Activated CD4-positive, alpha-beta memory T cell treated with anti-CD3 and anti-CD28 coated beads, Interleukin-2, amount 10 ng/mL, durations not matched to agents 7 days and 5 days (primary cell): ENCODE results near the gene ZNF253. TPM values are rescaled to one million over a fixed set of nuclear protein-coding genes. Genes with fewer than 3 reads are reported as not detected.
A peak's percentile ranks its signal among the peaks of the same experiment; 100 is the strongest.
"Not testable (repeated sequence)": the region's sequence is repeated elsewhere in the genome, so short reads cannot be mapped to it uniquely, and the experiment has no call there.

Experiments
- CTCF ChIA-PET: fragments of 350-600 bp; sonication (Branson Sonifier 250); formaldehyde crosslinking; loops from one replicate; lab custom pipeline; 2021; ENCODE audit warnings: antibody characterized with exemption, inconsistent platforms; lab: Charles Lee
- POLR2A ChIA-PET: fragments of 350-600 bp; sonication (Branson Sonifier 250); formaldehyde crosslinking; loops from one replicate; lab custom pipeline; 2021; ENCODE audit warnings: antibody characterized with exemption; lab: Charles Lee
- DNase-seq: peaks from one replicate; pipeline ENCODE4 v3.0.0-alpha.2; 2020
- H3K27ac Mint-ChIP-seq: one replicate; pipeline ENCODE4 v1.8.0; 2021; ENCODE audit warnings: mild to moderate bottlenecking, mixed read lengths
- H3K27me3 Mint-ChIP-seq: one replicate; pipeline ENCODE4 v1.8.0; 2021; ENCODE audit warnings: mixed read lengths
- H3K36me3 Mint-ChIP-seq: one replicate; pipeline ENCODE4 v1.8.0; 2021; ENCODE audit warnings: low read depth, mixed read lengths
- H3K4me1 Mint-ChIP-seq: one replicate; pipeline ENCODE4 v1.8.0; 2021; ENCODE audit warnings: mixed read lengths
- H3K4me3 Mint-ChIP-seq: one replicate; pipeline ENCODE4 v1.8.0; 2021; ENCODE audit warnings: mild to moderate bottlenecking, mixed read lengths
- H3K9me3 Mint-ChIP-seq: one replicate; pipeline ENCODE4 v1.8.0; 2021; ENCODE audit warnings: mixed read lengths
- total RNA-seq, 2 experiments: library from RNA; stranded (reverse); gene quantifications; one replicate each; pipeline ENCODE4 v1.2.3, GENCODE V29; 2021

ZNF253 gene
- total RNA-seq, result 10 to 100 TPM; 12.9 to 14.7 TPM

GRCh38 chr19:19865750-19866610 lies at the start of gene ZNF253:
Gene ZNF253 (plus strand): TSS chr19:19865882. CDS start chr19:19865997, 115 bp downstream.
- peaks cover 48% of the 10 kb centered on the region for H3K36me3 Mint-ChIP-seq
- peak; percentile 97 for DNase-seq
- H3K9me3 Mint-ChIP-seq, result peaks cover 22% of the 10 kb centered on the region
- POLR2A ChIA-PET, result interaction anchor here (0.6 to 5.0 kb wide), 32 partner anchors 9 to 1901 kb away, joined by 3 to 93 read pairs (median 5); partner anchors contain the start of genes ATP13A1, NDUFA13, TSSK6 and ZNF100
- H3K4me1 Mint-ChIP-seq, result peaks cover 22% of the 10 kb centered on the region
- peak within 1 kb of the TSS; percentile 100 for H3K27ac Mint-ChIP-seq
- CTCF ChIA-PET, result interaction anchor here (0.7 to 2.2 kb wide), 5 partner anchors 32 to 133 kb away, joined by 3 to 7 read pairs (median 4); partner anchors contain the start of genes ZNF14, ZNF506 and ZNF93
- H3K27me3 Mint-ChIP-seq, result no peaks in the 10 kb centered on the region
- H3K4me3 Mint-ChIP-seq, result peak within 1 kb of the TSS; percentile 100

GRCh38 chr19:19816679-19817078 lies 49.0 kb upstream of the ZNF253 start:
- no peak for DNase-seq
- Mint-ChIP-seq H3K27ac (no peak overlapping the region), H3K4me3 (no peak overlapping the region), H3K36me3 (peaks cover 88% of the 10 kb centered on the region), H3K27me3 (no peaks in the 10 kb centered on the region), H3K4me1 (peaks cover 27% of the 10 kb centered on the region), H3K9me3 (peaks cover 52% of the 10 kb centered on the region)
- ChIA-PET POLR2A (no interaction called here), CTCF (no interaction called here)

- Mint-ChIP-seq H3K27me3 (no peaks in the 10 kb centered on the region), H3K4me1 (peaks cover 29% of the 10 kb centered on the region), H3K4me3 (no peak overlapping the region), H3K9me3 (peaks cover 46% of the 10 kb centered on the region), H3K36me3 (peaks cover 82% of the 10 kb centered on the region), H3K27ac (no peak overlapping the region)
- DNase-seq, result peak; percentile 20
- CTCF ChIA-PET, result interaction anchor here (0.7 kb wide), 1 partner anchor 42 kb away, joined by 4 read pairs; no protein-coding TSS in a partner anchor
- POLR2A ChIA-PET, result no interaction called here
Observed at GRCh38 chr19:19817357-19817756, 48.3 kb upstream of the ZNF253 start.

- ChIA-PET POLR2A (interaction anchor here (0.7 to 3.0 kb wide), 32 partner anchors 10 to 1685 kb away, joined by 3 to 77 read pairs (median 6); partner anchors contain the start of genes ATP13A1, NDUFA13, ZNF101 and ZNF14), CTCF (interaction anchor here (0.6 to 1.7 kb wide), 5 partner anchors 9 to 159 kb away, joined by 3 to 6 read pairs (median 3); no protein-coding TSS in a partner anchor)
- DNase-seq, result no peak
- Mint-ChIP-seq H3K4me3 (peak overlapping the region; percentile 99), H3K27me3 (no peaks in the 10 kb centered on the region), H3K4me1 (peaks cover 29% of the 10 kb centered on the region), H3K9me3 (peaks cover 48% of the 10 kb centered on the region), H3K27ac (peak overlapping the region; percentile 99), H3K36me3 (peaks cover 75% of the 10 kb centered on the region)
Observed at GRCh38 chr19:19820774-19821320, 44.8 kb upstream of the ZNF253 start.

- DNase-seq, result peak; percentile 96
- Mint-ChIP-seq H3K36me3 (peaks cover 69% of the 10 kb centered on the region), H3K27ac (peak within 1 kb of the TSS; percentile 99), H3K4me1 (peaks cover 29% of the 10 kb centered on the region), H3K9me3 (peaks cover 51% of the 10 kb centered on the region), H3K27me3 (no peaks in the 10 kb centered on the region), H3K4me3 (peak within 1 kb of the TSS; percentile 99)
- ChIA-PET POLR2A (interaction anchor here (0.6 to 3.0 kb wide), 36 partner anchors 9 to 1684 kb away, joined by 3 to 77 read pairs (median 6); partner anchors contain the start of genes ATP13A1, NDUFA13, ZNF101 and ZNF14), CTCF (interaction anchor here (0.6 to 1.7 kb wide), 7 partner anchors 8 to 744 kb away, joined by 3 to 6 read pairs (median 3); partner anchors contain the start of genes ZNF253 and ZNF737)
Observed at GRCh38 chr19:19821366-19821951, 44.2 kb upstream of the ZNF253 start, which contains the start of gene ZNF506. Gene ZNF506 (minus strand): TSS chr19:19821750. CDS start chr19:19821603, 147 bp downstream.

GRCh38 chr19:19821976-19822375 lies 43.7 kb upstream of the ZNF253 start:
- CTCF ChIA-PET, result interaction anchor here (0.8 to 1.7 kb wide), 4 partner anchors 43 to 744 kb away, joined by 3 to 6 read pairs (median 3); partner anchors contain the start of genes ZNF253 and ZNF737
- H3K27me3 Mint-ChIP-seq, result not testable (repeated sequence)
- Mint-ChIP-seq H3K4me1 (peaks cover 28% of the 10 kb centered on the region), H3K4me3 (peak overlapping the region; percentile 99), H3K36me3 (peaks cover 67% of the 10 kb centered on the region), H3K27ac (peak overlapping the region; percentile 99), H3K9me3 (peaks cover 54% of the 10 kb centered on the region)
- peak; percentile 17 for DNase-seq
- POLR2A ChIA-PET, result interaction anchor here (0.6 to 3.0 kb wide), 31 partner anchors 8 to 1507 kb away, joined by 3 to 77 read pairs (median 6); partner anchors contain the start of genes ATP13A1, NDUFA13, ZNF101 and ZNF14

GRCh38 chr19:19823916-19824315 lies 41.8 kb upstream of the ZNF253 start:
- DNase-seq, result no peak
- POLR2A ChIA-PET, result no interaction called here
- peaks cover 23% of the 10 kb centered on the region for H3K4me1 Mint-ChIP-seq
- H3K9me3 Mint-ChIP-seq, result peaks cover 63% of the 10 kb centered on the region
- no peaks in the 10 kb centered on the region for H3K27me3 Mint-ChIP-seq
- H3K36me3 Mint-ChIP-seq, result peaks cover 54% of the 10 kb centered on the region
- H3K27ac Mint-ChIP-seq, result no peak overlapping the region
- H3K4me3 Mint-ChIP-seq, result no peak overlapping the region
- CTCF ChIA-PET, result no interaction called here

GRCh38 chr19:19826875-19827274 lies 38.8 kb upstream of the ZNF253 start:
- Mint-ChIP-seq H3K9me3 (peaks cover 71% of the 10 kb centered on the region), H3K4me1 (peaks cover 2% of the 10 kb centered on the region), H3K36me3 (peaks cover 40% of the 10 kb centered on the region), H3K4me3 (no peak overlapping the region), H3K27ac (no peak overlapping the region), H3K27me3 (no peaks in the 10 kb centered on the region)
- DNase-seq, result no peak
- ChIA-PET POLR2A (no interaction called here), CTCF (no interaction called here)

- Mint-ChIP-seq H3K27me3 (no peaks in the 10 kb centered on the region), H3K4me1 (no peaks in the 10 kb centered on the region), H3K36me3 (peaks cover 17% of the 10 kb centered on the region), H3K27ac (no peak overlapping the region), H3K9me3 (peaks cover 49% of the 10 kb centered on the region), H3K4me3 (no peak overlapping the region)
- no peak for DNase-seq
- POLR2A ChIA-PET, result no interaction called here
- CTCF ChIA-PET, result no interaction called here
Observed at GRCh38 chr19:19835560-19836038, 30.1 kb upstream of the ZNF253 start.

- Mint-ChIP-seq H3K36me3 (peaks cover 6% of the 10 kb centered on the region), H3K27ac (no peak overlapping the region), H3K4me1 (no peaks in the 10 kb centered on the region), H3K4me3 (no peak overlapping the region), H3K27me3 (no peaks in the 10 kb centered on the region), H3K9me3 (peaks cover 28% of the 10 kb centered on the region)
- ChIA-PET POLR2A (no interaction called here), CTCF (no interaction called here)
- no peak for DNase-seq
Observed at GRCh38 chr19:19847781-19848180, 17.9 kb upstream of the ZNF253 start.

- peaks cover 6% of the 10 kb centered on the region for H3K36me3 Mint-ChIP-seq
- DNase-seq, result no peak
- ChIA-PET CTCF (no interaction called here), POLR2A (no interaction called here)
- peaks cover 32% of the 10 kb centered on the region for H3K9me3 Mint-ChIP-seq
- H3K4me1 Mint-ChIP-seq, result no peaks in the 10 kb centered on the region
- H3K27me3 Mint-ChIP-seq, result no peaks in the 10 kb centered on the region
- H3K27ac Mint-ChIP-seq, result no peak overlapping the region
- no peak overlapping the region for H3K4me3 Mint-ChIP-seq
Observed at GRCh38 chr19:19849056-19849455, 16.6 kb upstream of the ZNF253 start.

GRCh38 chr19:19851740-19852139 lies 13.9 kb upstream of the ZNF253 start:
- peaks cover 37% of the 10 kb centered on the region for H3K9me3 Mint-ChIP-seq
- H3K27me3 Mint-ChIP-seq, CTCF ChIA-PET, H3K27ac Mint-ChIP-seq, H3K4me1 Mint-ChIP-seq, H3K36me3 Mint-ChIP-seq, H3K4me3 Mint-ChIP-seq, POLR2A ChIA-PET, DNase-seq: not testable (repeated sequence)
